Urinary bladder (tissue), 4 donors: ENCODE data around the gene RTKN2. TPM values are rescaled to one million over a fixed set of nuclear protein-coding genes. Genes with fewer than 3 reads are reported as not detected.
"Not testable (repeated sequence)": the region's sequence is repeated elsewhere in the genome, so short reads cannot be mapped to it uniquely, and the experiment has no call there.

Source experiments
- DNase-seq: peaks from one replicate; pipeline ENCODE4 v3.0.0-alpha.2; 2015; ENCODE audit errors: extremely low spot score
- H3K27ac ChIP-seq: one replicate; pipeline ENCODE4 v1.5.1; 2013; ENCODE audit warnings: low read depth, mild to moderate bottlenecking, moderate library complexity
- H3K36me3 ChIP-seq: one replicate; pipeline ENCODE4 v1.6.1; 2013; ENCODE audit warnings: mild to moderate bottlenecking, moderate library complexity; ENCODE audit not compliant: insufficient read depth
- H3K4me1 ChIP-seq: one replicate; pipeline ENCODE4 v1.6.1; 2013; ENCODE audit warnings: mild to moderate bottlenecking, moderate library complexity; ENCODE audit not compliant: insufficient read depth
- H3K4me3 ChIP-seq: one replicate; pipeline ENCODE4 v1.5.1; 2013; ENCODE audit warnings: low read depth, low read length
- WGBS: extraction: QIAGEN DNeasy Blood & Tissue Kit; methylation state at CpG from one replicate; pipeline ENCODE4 v1.1.7; 2013; 5-methylcytosine and 5-hydroxymethylcytosine counted together
- polyA plus RNA-seq: library from polyadenylated mRNA; stranded (reverse); fragments of 200-250 nt; gene quantifications from one replicate; pipeline ENCODE4 v1.2.3, GENCODE V29; 2013
- total RNA-seq: library from RNA; depleted of rRNA; stranded (reverse); fragments of >200 nt; gene quantifications from one replicate; pipeline ENCODE4 v1.2.3, GENCODE V29; 2014
- donor health status: healthy with polysubstance abuse.
- donor health status: healthy.

The RTKN2 gene, protein sequence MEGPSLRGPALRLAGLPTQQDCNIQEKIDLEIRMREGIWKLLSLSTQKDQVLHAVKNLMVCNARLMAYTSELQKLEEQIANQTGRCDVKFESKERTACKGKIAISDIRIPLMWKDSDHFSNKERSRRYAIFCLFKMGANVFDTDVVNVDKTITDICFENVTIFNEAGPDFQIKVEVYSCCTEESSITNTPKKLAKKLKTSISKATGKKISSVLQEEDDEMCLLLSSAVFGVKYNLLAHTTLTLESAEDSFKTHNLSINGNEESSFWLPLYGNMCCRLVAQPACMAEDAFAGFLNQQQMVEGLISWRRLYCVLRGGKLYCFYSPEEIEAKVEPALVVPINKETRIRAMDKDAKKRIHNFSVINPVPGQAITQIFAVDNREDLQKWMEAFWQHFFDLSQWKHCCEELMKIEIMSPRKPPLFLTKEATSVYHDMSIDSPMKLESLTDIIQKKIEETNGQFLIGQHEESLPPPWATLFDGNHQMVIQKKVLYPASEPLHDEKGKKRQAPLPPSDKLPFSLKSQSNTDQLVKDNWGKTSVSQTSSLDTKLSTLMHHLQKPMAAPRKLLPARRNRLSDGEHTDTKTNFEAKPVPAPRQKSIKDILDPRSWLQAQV
- 12.2 TPM for total RNA-seq
- polyA plus RNA-seq = 0.06 TPM

DNA sequence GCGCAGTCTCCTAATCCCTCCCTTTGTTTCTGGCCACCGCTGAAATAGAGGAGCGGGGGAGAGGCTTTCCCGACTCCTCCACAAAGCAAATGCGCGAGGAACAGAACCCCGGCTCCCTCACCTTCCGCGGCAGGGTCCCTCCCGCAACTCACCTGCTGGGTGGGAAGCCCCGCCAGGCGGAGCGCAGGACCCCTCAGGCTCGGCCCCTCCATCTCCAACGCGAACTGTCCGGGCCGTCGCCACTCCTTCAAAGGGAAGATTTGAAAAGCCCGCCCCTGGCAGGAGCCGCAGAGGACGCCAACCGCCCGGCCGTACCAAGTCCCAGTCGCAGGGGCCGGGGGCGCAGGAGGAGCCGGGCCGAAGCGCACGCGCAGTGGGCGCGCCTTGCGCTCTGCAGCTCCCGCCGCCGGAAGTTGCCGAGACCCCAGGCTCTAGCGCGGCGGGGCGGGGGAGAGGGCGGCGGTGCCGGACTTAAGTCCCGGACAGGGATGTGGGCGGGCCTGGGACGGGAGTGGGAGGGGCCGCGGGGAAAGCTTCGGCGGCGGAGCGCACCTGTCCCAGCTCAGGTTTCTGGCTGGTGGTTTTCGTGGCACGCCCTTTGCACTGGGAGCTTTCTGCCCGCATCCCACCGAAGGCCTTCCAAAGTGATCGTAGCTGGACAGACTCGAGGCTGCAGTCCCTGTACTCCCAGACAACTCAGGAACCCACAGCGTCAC, at the start of gene RTKN2:
Gene RTKN2, minus strand, starts transcription at position 446 of the 716 bp plus-strand sequence. Its CDS starts 234 bp downstream, at position 212.
- under 1% methylated on average over 63 of the region's 63 CpGs for WGBS
- no peak within 1 kb of the TSS for H3K27ac ChIP-seq
- H3K4me1 ChIP-seq = no peaks in the 10 kb centered on the region
- H3K4me3 ChIP-seq = peak within 1 kb of the TSS; percentile 68
- H3K36me3 ChIP-seq = no peaks in the 10 kb centered on the region
- peak; percentile 83 for DNase-seq

DNA sequence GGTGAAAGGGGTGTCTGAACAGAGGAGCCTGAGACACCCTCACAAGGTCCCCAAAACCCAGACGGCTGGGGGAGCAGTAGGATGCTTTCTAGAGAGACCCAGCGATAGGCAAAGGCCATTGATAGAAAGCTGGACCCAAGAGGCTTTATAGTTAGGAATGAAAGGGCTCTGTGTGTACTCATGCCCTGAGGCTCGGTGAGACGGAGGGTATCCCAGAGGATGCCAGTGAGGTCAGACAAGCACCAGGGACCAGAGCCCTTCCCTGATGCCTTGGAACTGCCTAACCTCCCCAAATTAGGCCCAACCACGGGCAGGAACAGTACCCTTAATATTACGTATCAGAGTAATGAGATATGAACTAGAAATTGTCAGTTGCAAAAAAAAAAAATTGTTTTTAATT, 48.6 kb upstream of the RTKN2 start:
- no peaks in the 10 kb centered on the region for H3K36me3 ChIP-seq
- H3K4me3 ChIP-seq = no peak overlapping the region
- H3K4me1 ChIP-seq = no peaks in the 10 kb centered on the region
- no peak for DNase-seq
- no peak overlapping the region for H3K27ac ChIP-seq
- WGBS = 84% methylated on average over 6 of the region's 6 CpGs

DNA sequence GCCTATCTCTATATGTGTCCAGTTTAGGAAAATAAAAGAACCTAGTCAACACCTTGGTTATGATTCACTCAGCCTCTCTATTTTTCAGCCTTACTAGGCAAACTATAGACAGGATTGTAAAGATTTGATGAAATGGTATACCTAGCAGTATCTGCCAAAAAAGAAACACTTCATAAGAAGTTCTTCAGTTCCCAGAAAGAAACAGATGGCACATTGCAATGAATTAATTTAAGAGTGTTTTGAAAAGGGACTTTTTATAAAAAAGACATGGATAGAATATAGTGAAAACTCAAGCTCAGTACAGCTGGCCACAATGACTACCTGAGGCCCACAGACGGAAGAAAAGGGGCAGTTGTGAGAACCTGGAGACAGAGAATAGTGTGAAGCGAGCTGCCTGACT, 40.6 kb upstream of the RTKN2 start:
- H3K4me3 ChIP-seq = no peak overlapping the region
- H3K4me1 ChIP-seq = no peaks in the 10 kb centered on the region
- WGBS = 87% methylated on average over 2 of the region's 2 CpGs
- DNase-seq = no peak
- no peak overlapping the region for H3K27ac ChIP-seq
- H3K36me3 ChIP-seq = no peaks in the 10 kb centered on the region

DNA sequence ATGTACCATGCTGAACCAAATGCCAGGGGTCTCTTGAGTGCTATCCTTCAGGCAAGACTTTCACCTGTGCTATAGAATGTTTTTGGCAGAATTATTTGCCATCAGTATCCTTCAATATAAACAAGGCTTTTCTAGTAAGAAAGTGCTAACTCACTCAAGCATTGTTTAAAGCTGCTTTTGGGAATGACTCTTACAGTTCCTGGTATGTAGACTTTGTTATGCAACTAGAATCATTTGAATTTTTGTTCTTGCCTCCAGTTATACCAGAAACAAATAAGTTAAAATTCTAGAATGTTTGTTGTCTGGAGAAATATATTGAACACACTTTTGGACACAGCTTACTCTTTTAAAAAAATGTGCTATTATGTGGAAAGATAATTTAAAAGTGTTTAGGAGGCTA, 39.5 kb upstream of the RTKN2 start:
- DNase-seq = no peak
- Histone ChIP-seq H3K27ac (no peak overlapping the region), H3K4me3 (no peak overlapping the region), H3K4me1 (no peaks in the 10 kb centered on the region), H3K36me3 (no peaks in the 10 kb centered on the region)

DNA sequence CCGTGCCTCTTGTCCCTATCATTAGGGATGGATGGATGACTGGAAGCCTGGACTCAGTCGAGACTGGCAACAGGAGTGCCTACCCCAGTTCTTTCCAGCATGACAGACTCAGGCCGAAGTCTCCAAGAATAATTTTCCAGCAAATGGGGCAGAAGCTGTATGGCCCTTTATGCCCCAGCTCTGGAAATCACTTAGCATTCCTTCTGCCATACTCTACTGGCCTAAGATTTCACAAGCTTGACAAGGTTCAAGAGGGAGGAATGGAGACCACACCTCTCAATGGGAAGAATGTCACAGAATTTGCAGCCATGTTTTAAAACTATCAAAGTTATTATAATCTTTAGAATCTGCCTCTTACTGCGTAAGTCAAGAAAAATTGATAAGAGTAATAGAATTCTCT, 39.0 kb upstream of the RTKN2 start:
- Histone ChIP-seq H3K4me1 (no peaks in the 10 kb centered on the region), H3K4me3 (no peak overlapping the region), H3K27ac (no peak overlapping the region), H3K36me3 (no peaks in the 10 kb centered on the region)
- 48% methylated on average over 4 of the region's 4 CpGs for WGBS
- no peak for DNase-seq

DNA sequence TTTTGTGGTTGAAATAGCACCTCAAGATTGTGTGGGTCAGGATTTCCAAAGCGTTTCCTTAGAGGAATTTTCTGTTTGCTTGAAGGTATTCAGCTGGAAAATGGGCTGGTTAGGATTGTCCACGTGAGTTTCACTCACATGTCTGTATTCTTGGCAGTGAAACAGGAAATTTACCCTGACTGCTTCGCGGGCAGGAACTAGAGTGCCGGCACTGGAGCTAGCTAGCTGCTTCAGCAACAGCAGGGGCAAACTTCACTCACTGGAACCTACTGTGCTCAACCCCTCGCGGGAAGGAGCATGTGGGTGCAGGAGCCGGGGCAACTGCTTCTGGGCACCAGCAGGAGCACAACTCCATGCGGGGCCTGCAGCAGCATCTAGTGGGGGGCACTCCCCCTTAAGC, 38.0 kb upstream of the RTKN2 start:
- DNase-seq = no peak
- 78% methylated on average over 9 of the region's 9 CpGs for WGBS
- Histone ChIP-seq H3K4me1 (no peaks in the 10 kb centered on the region), H3K4me3 (no peak overlapping the region), H3K36me3 (no peaks in the 10 kb centered on the region), H3K27ac (no peak overlapping the region)

DNA sequence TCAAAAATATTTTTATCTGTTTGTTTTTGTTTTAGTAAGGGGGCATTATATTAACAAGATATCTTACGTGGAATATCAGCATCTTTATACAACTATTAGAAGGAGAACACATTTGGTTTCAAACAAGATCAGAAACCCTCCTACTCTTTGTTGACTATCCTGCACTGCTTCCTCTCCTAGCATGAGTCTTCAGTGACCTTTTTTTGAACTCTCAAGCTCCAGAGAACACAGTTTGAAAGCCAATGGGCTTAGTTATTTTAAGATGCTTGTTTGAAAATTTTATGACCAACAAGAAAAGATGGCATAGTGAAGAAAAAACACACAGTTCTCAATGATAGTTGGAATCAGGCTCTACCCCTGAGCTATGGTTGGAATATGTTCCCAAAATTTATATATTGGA, 37.2 kb upstream of the RTKN2 start:
- H3K36me3 ChIP-seq = no peaks in the 10 kb centered on the region
- no peak overlapping the region for H3K27ac ChIP-seq
- 56% methylated on average over 1 of the region's 1 CpG for WGBS
- H3K4me1 ChIP-seq = no peaks in the 10 kb centered on the region
- DNase-seq = no peak
- H3K4me3 ChIP-seq = no peak overlapping the region

DNA sequence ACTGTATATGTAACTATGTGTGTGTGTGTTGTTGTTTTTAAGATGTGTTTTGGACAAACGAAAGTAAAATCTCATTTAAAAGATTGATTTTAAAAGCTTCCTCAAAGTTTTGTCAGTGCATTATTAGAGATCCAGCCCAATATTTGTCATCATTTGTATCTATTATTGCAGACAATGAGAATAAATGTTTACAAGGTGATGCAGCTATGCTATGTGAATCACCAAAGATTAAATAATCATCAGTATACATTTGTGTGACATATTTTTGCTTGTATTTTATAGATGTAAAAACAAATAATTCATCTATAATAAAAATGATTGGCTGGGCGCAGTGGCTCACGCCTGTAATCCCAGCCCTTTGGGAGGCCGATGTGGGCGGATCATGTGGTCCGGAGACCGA, 35.3 kb upstream of the RTKN2 start:
- no peaks in the 10 kb centered on the region for H3K4me1 ChIP-seq
- WGBS = 96% methylated on average over 7 of the region's 7 CpGs
- no peaks in the 10 kb centered on the region for H3K36me3 ChIP-seq
- no peak overlapping the region for H3K4me3 ChIP-seq
- no peak overlapping the region for H3K27ac ChIP-seq
- DNase-seq = no peak

DNA sequence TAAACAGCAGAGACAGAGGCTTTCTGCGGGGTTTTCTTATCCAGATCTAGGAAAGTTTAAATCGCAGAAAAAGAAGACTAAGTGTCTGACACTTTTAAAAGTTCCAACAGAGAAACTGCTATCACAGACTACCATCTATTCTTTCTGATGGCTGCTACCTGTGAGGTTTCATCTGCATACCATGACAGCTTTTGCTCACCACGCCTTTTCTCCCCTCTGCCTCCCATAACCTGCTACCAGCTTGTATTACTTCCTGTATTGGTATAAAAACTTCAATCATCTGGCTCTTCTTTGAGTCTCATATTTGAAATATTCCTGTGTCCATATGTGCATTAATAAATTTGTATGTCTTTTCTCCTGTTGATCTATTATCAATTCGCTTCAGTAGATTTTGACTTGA, 34.1 kb upstream of the RTKN2 start:
- WGBS = 79% methylated on average over 4 of the region's 4 CpGs
- no peaks in the 10 kb centered on the region for H3K4me1 ChIP-seq
- no peak for DNase-seq

DNA sequence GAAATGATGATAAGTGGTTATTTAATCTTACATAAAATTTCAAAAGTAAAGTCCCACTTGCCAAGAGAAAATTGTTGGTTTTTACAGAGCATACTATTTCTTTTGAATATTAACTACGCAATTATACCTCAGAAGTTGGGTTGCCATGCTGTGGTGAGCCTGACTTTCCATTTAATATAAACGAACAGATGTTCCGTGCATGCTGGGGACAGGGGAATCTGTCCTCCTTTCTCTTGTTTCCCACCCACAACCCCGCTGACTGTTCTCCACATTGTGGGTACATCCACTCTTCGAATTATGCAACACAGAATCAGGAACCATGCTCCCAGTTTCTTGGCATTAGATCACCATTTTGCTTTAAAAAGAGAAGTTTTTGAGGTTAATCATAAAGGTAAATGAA, 29.2 kb upstream of the RTKN2 start:
- 70% methylated on average over 5 of the region's 5 CpGs for WGBS
- Histone ChIP-seq H3K27ac (no peak overlapping the region), H3K36me3 (no peaks in the 10 kb centered on the region), H3K4me3 (no peak overlapping the region), H3K4me1 (no peaks in the 10 kb centered on the region)
- no peak for DNase-seq

More for the DNA sequence above, 34.1 kb upstream of the RTKN2 start:
- Histone ChIP-seq H3K27ac (no peak overlapping the region), H3K36me3 (no peaks in the 10 kb centered on the region), H3K4me3 (no peak overlapping the region)

DNA sequence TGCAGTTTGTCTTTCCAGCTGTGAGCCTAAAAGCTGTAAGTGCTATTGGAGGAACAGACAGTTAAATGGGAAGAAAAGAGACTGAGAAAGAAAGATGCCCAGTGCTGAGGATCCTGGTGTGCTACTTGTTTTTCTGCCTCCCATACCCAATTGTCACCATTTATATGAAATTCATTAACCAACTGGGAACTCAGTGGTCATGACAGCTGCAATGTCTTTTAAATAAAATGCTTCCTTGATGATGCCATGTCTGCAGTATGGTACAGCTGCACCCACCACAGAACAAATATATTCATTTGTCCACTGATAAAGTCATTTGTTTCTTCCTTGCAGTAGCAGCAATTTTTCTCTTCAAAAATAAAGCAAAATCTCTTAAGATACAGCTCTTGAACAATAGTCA, 15.6 kb upstream of the RTKN2 start:
- Histone ChIP-seq H3K36me3 (no peaks in the 10 kb centered on the region), H3K27ac (no peak overlapping the region), H3K4me1 (no peaks in the 10 kb centered on the region), H3K4me3 (no peak overlapping the region)
- DNase-seq = no peak

DNA sequence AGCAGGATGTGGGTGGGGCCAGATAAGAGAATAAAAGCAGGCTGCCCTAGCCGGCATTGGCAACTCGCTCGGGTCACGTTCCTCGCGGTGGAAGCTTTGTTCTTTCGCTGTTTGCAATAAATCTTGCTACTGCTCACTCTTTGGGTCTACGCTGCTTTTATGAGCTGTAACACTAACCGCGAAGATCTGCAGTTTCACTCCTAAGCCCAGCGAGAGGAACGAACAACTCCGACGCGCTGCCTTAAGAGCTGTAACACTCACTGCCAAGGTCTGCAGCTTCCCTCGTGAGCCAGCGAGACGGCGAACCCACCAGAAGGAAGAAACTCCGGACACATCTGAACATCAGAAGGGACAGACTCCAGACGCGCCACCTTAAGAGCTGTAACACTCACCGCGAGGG, 12.7 kb upstream of the RTKN2 start:
- not testable (repeated sequence) for H3K4me3 ChIP-seq, H3K4me1 ChIP-seq, H3K36me3 ChIP-seq, H3K27ac ChIP-seq, DNase-seq
- 96% methylated on average over 24 of the region's 24 CpGs for WGBS

DNA sequence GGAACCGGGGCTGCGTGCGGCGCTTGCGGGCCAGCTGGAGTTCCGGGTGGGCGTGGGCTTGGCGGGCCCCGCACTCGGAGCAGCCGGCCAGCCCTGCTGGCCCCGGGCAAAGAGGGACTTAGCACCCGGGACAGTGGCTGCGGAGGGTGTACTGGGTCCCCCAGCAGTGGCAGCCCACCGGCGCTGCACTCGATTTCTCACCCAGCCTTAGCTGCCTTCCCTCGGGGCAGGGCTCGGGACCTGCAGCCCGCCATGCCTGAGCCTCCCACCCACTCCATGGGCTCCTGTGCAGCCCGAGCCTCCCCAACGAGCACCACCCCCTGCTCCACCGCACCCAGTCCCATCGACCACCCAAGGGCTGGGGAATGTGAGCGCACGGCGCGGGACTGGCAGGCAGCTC, 11.7 kb upstream of the RTKN2 start:
- H3K4me1 ChIP-seq, DNase-seq, H3K4me3 ChIP-seq, H3K36me3 ChIP-seq, H3K27ac ChIP-seq: not testable (repeated sequence)
- WGBS = 97% methylated on average over 28 of the region's 28 CpGs

DNA sequence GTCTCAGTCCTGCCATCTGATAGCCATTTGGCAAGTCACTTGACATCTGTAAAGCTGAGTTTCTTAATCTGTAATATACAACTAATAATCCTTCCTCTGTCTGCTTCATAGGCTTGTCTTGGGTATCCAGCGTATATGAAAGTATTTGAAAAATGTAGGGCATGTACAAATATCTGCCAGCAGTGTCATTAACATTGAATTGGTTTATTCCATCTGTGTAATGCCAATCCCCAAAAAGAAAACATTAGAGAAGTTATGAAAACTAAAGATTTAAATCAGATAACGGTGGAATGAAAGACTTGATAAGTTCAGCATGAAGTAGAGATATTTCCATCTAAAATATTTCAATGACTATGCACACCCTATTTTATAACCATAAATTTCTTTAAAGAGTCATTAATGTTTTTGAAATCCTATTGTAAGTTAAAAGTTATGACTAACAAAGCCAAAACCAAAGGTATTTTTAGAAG, 9.8 kb upstream of the RTKN2 start:
- no peaks in the 10 kb centered on the region for H3K4me1 ChIP-seq
- DNase-seq = no peak
- H3K4me3 ChIP-seq = no peak overlapping the region
- 22% methylated on average over 2 of the region's 2 CpGs for WGBS
- H3K27ac ChIP-seq = no peak overlapping the region
- no peaks in the 10 kb centered on the region for H3K36me3 ChIP-seq
